ENCODE measurements around the gene TBX21.

GRCh38 chr17:47715669-47716325 is 17.2 kb upstream of the TBX21 start:
- TF ChIP-seq CTCF (IDR thresholded peaks at IDR 0.05): no peak
- TF ChIP-seq POLR2A (IDR thresholded peaks at IDR 0.05): no peak
